RWPE1 (cell line): ENCODE measurements around the gene DNAH8.

Experiments
- CTCF ChIA-PET: fragments of 350-600 bp; sonication (Branson Sonifier 250); formaldehyde crosslinking; extraction: SDS; loops from one replicate; lab custom pipeline; 2021; lab: Yijun Ruan, JAX
- POLR2A ChIA-PET: fragments of 400-600 bp; formaldehyde crosslinking; extraction: SDS; loops from one replicate; lab custom pipeline; 2020; ENCODE audit warnings: antibody characterized with exemption; ENCODE audit not compliant: low non-redundant PET; lab: Yijun Ruan, JAX
- DNase-seq: peaks from one replicate; pipeline ENCODE4 v3.0.0; 2012; ENCODE audit warnings: low spot score
- H3K27ac ChIP-seq: fragments of 450-650 bp; 2 replicates; pipeline ENCODE4 v1.5.1; 2017
- TF ChIP-seq, protein P1 (sequence below): fragments of 450-650 bp; conservative IDR thresholded peaks from 2 replicates; pipeline ENCODE4 v1.5.1; 2017; ENCODE audit warnings: low read depth, mild to moderate bottlenecking

DNAH8 gene

DNA sequence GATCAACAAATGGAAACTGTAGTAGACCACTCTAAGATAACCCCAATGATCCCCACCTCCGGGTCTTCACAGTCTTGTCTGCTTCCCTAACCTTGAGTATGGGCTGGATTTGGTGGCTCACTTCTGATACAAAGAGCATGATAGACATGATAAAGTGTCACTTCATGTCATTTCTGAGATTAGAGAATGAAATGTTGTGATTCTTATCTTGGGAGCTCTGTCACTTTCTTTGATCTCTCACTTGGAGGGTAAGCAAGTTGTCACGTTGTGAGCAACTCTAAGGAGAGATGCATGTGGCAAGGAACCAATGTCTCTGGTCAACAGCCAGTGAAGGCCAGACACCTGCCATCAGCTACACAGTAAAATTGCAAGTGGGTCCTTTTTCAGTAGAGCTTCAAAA lies 9.2 kb upstream of the DNAH8 start:
- no peak for DNase-seq
- CTCF ChIA-PET, result interaction anchor here (0.6 kb wide), 1 partner anchor 138 kb away, joined by 3 read pairs; no protein-coding TSS in a partner anchor
- TF ChIP-seq, protein P1, sequence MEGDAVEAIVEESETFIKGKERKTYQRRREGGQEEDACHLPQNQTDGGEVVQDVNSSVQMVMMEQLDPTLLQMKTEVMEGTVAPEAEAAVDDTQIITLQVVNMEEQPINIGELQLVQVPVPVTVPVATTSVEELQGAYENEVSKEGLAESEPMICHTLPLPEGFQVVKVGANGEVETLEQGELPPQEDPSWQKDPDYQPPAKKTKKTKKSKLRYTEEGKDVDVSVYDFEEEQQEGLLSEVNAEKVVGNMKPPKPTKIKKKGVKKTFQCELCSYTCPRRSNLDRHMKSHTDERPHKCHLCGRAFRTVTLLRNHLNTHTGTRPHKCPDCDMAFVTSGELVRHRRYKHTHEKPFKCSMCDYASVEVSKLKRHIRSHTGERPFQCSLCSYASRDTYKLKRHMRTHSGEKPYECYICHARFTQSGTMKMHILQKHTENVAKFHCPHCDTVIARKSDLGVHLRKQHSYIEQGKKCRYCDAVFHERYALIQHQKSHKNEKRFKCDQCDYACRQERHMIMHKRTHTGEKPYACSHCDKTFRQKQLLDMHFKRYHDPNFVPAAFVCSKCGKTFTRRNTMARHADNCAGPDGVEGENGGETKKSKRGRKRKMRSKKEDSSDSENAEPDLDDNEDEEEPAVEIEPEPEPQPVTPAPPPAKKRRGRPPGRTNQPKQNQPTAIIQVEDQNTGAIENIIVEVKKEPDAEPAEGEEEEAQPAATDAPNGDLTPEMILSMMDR, result no peak
- H3K27ac ChIP-seq, result no peak overlapping the region
- POLR2A ChIA-PET, result no interaction called here

DNA sequence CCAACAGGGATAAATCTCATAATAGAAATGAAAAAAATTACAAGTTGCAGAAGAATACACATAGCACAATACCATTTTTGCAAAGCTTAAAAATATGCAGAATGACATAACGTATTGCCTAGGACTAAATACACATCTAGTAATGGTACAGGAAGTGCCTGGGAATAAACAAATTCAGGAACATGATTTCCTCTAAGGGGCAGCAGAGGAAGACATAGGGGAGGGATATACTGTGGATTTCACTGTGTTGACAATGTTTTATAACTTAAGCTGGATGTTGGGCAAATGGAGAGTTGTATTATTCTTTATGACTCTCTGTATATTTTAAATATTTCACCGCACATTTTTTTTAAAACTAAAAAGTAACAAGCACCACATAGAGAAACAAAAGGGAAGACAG lies 6.6 kb upstream of the DNAH8 start:
- TF ChIP-seq, protein P1, result no peak
- ChIA-PET POLR2A (no interaction called here), CTCF (interaction anchor here (0.6 kb wide), 1 partner anchor 21 kb away, joined by 3 read pairs; no protein-coding TSS in a partner anchor)
- DNase-seq, result no peak
- H3K27ac ChIP-seq, result no peak overlapping the region

DNA sequence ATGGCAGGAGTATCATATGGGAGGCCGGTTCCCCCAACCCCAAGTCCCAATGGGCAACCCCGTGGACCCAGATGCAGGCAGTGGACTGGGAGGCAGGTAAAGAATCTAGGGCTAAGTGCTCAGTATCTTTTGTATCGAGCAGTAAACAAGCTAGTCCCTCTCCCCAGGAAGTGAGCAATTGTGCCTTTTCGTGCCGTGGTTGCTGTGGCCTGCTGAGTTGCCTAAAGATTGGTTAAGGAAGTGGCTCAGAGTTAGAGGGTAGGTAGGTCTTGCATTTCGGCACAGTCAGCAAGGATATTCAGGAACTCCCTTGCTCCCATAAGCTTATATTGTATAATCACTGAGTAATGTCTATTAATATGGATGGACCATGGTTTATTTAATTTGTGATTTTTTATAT lies 1.3 kb upstream of the DNAH8 start:
- TF ChIP-seq, protein P1, result no peak
- ChIA-PET POLR2A (no interaction called here), CTCF (interaction anchor here (0.6 to 0.7 kb wide), 4 partner anchors 12 to 1162 kb away, joined by 3 to 5 read pairs (median 3); no protein-coding TSS in a partner anchor)
- DNase-seq, result no peak
- no peak overlapping the region for H3K27ac ChIP-seq

DNA sequence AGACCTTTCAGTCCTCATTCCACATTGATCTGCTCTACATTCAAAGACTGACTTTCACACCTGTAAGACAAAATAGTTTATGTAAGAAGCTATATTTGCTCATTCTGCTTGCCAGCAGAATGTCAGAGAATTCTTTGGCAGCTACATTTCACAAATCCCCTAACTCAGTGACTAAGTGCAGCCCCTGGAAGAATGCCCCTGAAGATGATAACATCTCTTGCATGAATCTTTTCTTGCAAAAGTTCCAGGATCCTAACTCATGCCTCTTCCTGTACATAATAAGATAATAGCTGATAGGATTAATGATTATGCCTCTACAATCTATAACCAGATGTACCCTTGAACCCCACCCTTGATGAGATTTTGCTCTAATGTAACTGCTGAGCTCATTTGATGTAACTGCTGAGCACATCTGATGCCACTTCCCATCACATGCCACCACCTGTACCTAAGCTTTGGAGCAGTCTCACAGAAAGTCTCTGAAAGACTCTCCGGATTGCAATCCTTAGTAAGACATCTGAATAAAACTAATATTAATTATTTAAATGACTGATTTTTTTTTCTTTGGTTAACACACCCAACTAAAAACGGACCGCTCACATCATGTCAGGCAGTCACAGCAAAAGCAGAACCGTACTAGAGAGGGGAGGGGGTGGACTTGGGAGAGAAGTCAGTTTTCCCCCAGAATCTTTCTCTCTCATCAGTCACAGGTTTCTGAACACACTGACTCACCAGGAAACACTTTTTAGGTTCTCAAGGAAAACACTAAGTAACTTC lies 684 bp upstream of the DNAH8 start:
- no peak for DNase-seq
- ChIA-PET CTCF (interaction anchor here (0.6 to 1.0 kb wide), 4 partner anchors 75 to 1163 kb away, joined by 3 to 5 read pairs (median 3); no protein-coding TSS in a partner anchor), POLR2A (no interaction called here)
- no peak overlapping the region for H3K27ac ChIP-seq
- TF ChIP-seq, protein P1, result no peak

DNA sequence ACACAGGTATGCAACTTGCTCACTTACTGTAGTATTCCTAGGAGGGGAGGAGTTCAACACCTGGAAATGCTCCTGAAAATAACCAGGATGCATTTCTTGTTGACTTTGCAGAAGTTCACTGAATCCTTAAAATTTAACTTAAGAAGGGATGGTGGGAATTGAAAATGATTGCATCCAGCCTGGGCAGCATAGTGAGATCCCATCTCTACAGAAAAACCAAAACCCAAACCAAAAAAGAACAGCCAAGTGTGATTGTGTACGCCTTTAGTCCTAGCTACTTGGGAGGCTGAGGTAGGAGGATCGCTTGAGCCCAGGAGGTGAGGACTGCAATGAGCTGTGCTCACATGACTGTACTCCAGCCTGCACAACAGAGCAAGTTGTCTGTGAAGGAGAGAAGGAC lies 1.7 kb downstream of the DNAH8 start:
- no peak for DNase-seq
- CTCF ChIA-PET, result no interaction called here
- TF ChIP-seq, protein P1, result no peak
- POLR2A ChIA-PET, result no interaction called here
- no peak overlapping the region for H3K27ac ChIP-seq

DNA sequence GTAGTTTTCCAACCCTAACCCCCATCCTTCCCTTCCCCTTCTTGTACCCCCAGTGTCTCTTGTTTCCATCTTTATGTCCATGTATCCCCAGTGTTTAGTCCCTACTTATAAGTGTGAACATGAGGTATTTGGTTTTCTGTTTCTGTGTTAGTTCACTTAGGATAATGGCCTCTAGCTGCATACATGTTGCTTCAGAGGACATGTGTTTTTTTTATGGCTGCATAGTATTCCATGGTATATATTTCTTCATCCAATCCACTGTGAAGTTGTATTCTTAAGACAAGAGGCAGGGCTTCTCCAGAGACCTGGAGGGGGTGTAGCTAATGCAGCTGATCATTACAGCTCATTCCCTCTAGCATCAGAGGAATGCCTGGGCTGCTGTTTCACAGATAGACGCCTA lies 4.2 kb downstream of the DNAH8 start:
- CTCF ChIA-PET, result no interaction called here

More for the DNA sequence above, 4.2 kb downstream of the DNAH8 start:
- DNase-seq, result no peak
- TF ChIP-seq, protein P1, result no peak
- POLR2A ChIA-PET, result no interaction called here
- no peak overlapping the region for H3K27ac ChIP-seq
